ENCODE measurements around the gene PALLD.

Gene PALLD

DNA sequence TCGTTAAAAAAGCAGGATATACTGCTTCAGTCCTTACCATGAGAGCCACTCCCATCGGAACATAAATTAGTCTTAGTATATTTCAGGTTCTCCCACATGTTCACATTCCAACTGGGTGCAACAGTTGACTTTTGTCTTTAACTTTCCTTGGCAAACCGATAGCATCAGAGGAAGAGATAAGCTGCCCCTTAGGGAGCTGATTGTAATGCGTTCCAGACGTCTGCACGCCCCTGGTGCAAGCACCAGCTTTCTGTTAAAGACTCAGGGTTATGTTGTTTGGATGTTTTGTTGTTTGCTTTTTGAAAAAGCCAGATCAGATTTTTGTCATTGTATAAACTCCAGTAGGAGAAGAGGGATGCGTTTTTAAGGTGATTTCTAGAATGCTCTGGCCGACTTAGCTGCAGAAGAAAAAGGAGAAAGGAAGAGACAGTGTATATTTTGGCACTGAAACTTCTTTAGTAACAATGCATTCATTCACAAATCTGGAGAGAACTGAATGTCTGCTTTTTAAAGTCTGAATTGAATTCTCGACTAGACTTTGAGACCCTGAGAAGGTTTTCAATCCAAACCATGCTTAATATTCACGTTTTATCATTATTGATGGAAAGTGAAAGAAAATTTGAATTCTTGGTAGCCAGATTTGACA is 352.3 kb downstream of the PALLD start:
- DNase-seq (ENCODE audit: low read depth in 3 of 3) = no peak

GRCh38 chr4:168849997-168850396 is 353.1 kb downstream of the PALLD start:
- DNase-seq (ENCODE audit: low read depth in 3 of 3) = no peak

- no peak for DNase-seq (ENCODE audit: low read depth in 3 of 3)
Observed at GRCh38 chr4:168852387-168852786, 355.5 kb downstream of the PALLD start.

DNA sequence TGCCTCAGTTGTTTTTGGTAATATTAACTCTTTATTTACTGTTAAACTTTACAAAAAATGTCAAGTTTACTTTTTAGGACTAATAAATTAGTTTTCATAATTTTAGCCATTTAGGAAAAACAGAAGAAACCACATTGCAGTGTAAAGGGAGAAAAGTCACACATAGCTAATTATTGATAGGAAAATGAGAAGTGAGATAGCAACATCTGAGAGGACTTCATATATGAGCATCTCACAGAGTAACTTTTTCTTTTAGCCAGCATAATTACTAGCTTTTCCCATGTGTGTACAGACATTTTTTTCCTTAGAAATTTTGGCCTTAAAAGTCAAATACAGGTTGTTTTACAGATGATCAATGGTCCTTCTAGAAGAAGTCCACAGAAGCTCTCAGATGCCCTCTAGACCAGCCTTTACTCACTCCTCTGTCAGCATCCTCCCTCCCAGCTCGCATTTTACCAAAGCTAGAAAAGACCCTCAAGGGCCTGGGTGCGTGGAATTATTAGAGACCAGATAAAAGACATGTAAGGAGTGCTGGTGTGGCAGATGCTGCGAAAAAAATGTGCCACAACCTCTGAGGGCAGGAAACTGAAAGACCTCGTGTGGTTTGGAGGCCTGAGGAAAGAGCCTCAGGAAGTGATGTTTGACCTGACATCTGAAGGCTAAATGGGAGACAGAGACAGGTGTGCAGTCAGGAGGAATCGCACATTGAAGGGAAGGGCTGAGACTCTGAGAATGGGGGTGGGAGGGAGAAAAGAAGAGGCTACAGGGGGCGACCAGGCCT is 356.3 kb downstream of the PALLD start:
- DNase-seq (ENCODE audit: low read depth in 3 of 3) = no peak

GRCh38 chr4:168853770-168854169 is 356.9 kb downstream of the PALLD start:
- DNase-seq (ENCODE audit: low read depth in 3 of 3) = no peak

DNA sequence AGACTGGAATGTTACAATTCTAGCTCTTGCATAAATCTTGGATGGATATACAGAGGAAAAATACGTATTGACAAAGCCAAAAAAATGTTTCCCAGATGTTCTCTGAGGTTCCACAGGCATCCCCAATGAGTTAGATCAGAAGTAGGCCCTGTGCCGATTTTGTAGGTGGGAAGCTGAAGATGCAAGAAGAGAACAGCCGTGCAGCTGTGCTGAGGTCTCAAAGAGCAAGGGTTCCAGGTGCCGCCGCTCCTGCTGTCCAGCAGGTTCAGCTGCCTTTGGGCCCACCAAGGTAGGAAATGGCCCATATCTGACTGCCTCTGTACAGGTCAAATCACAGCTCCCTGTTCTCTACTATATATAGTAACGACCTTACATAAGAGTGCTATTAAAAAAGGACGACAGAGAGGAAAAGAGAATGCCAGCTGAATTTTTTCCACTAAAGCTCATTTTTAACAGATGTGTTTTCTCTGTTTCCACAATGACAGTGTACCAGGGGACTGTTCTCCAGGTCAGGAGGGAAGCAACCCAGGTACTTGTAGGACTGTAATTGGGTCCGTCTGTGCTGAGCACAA is 357.6 kb downstream of the PALLD start:
- no peak for DNase-seq (ENCODE audit: low read depth in 3 of 3)

DNA sequence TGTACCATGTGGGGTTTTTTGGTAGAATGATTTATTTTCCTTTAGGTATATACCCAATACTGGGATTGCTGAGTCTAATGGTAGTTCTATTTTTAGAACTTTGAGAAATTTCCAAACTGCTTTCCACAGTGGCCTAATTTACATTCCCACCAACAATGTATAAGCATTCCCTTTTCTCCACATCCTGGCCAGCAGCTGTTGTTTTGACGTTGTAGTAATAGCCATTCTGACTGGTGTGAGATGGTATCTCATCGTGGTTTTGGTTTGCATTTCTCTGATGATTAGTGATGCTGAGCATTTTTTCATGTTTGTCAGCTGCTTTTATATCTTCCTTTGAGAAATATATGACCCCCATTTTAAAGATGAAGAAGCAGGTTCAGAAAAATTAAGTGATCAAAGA is 359.5 kb downstream of the PALLD start:
- no peak for DNase-seq (ENCODE audit: low read depth in 3 of 3)

DNA sequence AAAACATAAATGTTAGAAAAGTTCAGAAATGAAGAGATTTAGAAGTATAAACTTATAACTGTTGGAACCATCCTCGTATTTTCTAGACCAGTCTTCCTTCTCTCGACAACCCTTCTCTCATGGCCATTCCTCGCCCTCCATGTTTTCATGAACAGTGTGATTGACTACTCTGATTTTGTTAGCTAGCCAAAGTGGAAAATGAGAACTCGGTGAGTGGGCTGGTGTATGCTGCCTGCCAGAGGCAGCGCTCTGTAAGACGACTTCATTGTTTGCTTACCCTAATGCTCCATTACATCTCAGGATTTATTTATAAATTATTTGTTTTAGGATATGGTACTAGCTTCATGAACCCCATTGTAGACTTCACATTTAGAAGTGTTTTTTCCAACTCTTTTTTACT is 360.2 kb downstream of the PALLD start:
- no peak for DNase-seq (ENCODE audit: low read depth in 3 of 3)

- DNase-seq (ENCODE audit: low read depth in 3 of 3) = no peak
Observed at GRCh38 chr4:168857546-168858314, 360.9 kb downstream of the PALLD start.

DNA sequence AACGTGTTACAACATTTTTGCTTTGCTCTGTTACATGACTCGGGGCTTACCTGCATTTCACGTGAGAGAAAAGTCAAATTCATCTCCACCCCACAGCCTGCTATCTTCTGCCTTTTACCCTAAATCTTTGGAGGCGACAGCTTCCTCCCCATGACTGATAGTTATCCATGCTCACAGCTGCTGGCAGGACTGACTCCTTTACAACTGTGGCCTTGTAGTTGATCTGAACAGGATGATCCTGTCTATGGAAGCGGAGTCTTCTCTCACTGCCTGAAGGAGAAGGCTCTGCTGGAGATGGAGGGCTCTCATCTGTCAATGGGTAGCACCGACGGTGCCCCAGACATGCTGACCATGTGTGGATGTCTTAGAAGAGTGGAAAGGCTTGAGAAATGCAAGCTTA is 362.2 kb downstream of the PALLD start:
- no peak for DNase-seq (ENCODE audit: low read depth in 3 of 3)

GRCh38 chr4:168859888-168860694 is 363.2 kb downstream of the PALLD start:
- no peak for DNase-seq (ENCODE audit: low read depth in 3 of 3)

- no peak for DNase-seq (ENCODE audit: low read depth in 3 of 3)
Observed at GRCh38 chr4:168860827-168861226, 364.0 kb downstream of the PALLD start.

DNA sequence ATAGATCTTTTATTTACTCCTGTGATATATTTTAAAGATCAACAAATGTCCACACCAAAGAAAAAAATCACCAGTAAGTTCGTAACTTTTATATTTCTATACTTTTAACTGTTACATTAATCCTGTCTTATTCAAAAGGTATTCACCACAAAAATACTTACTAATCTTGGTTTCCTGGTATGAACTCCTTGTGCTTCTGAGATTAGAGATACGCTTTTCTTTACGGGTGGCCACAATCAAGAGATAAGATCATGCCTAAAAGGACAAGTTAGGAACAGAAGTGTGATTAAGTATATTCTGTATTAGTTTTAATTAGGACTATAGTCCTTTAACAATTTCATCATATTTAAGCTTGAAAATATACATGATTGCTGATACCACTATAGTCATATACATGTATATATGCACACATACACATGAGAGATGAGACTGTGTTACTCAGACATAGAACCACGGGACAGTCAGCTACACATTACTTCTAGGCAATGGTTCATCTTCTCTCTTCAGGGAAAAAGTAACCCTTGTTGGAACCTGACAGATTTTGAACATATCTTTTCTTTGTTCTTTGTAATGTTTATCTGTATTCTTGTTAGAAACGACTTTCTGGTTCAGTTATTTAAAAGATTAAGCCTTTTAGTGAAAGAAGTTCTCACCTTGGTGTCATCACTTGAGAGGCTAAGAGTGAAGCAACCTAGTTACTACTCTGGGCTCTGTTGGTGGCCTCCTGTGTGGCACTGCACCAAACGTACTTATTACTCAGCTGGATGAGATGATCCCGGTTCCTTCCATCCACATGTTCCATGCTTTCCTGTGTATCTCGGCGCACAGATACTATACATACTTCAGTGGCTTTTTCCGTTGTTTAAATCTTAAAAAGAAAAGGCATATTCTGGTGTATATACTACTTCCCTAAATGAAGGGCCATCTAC is 367.1 kb downstream of the PALLD start:
- DNase-seq (ENCODE audit: low read depth in 3 of 3) = no peak

DNA sequence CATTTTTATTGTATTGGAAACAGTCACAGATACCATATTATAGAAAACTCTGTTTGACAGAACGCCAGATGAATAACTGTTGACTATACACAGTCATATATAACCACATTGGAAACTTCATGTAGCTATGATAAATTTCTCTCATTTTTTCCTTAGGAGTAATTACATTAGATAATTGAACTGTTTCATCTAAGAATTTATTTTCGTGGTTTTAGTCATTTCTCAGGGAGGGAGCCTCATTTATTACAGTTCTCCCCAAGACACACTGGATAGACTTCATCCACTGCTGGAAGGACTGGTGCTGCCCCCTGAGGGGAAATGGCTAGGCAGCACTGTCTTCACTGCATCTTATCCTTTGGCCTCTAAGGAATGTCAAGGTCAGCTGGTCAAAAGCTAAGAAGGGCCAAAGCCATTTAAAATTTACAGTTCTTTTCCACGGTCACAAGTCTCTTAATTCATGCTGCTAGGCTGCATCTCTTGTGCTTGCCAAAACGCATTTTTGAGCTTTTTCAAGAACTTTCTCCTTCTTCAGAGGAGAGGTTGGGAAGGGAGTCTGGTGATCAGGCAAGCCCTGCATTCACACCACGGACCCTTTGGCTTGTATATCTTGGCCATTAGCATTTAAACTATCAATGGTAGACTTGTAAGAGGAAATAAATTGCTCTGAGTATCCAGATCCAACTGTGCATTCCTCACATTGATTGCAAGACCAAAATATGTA is 368.1 kb downstream of the PALLD start:
- DNase-seq (ENCODE audit: low read depth in 3 of 3) = no peak

DNA sequence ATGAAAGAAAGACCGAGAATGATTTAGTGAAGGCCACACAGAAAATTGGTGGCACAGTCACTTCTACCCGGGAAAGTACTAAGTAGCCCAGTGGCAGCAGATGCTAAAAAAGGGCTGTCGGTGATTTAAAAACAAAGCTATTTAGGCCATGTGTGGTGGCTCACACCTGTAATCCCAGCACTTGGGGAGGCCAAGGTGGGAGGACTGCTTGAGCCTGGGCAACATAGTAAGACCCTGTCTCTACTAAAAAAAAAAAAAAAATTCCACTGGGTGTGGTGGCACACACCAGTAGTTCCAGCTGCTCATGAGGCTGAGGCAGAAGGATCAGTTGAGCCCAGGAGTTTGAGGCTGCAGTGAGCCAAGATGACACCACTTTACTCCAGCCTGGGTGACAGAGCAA is 369.0 kb downstream of the PALLD start:
- DNase-seq (ENCODE audit: low read depth in 3 of 3) = no peak

- DNase-seq (ENCODE audit: low read depth in 3 of 3) = no peak
Observed at GRCh38 chr4:168866635-168867034, 369.8 kb downstream of the PALLD start.

- DNase-seq (ENCODE audit: low read depth in 3 of 3) = no peak
Observed at GRCh38 chr4:168867128-168867527, 370.3 kb downstream of the PALLD start.

DNA sequence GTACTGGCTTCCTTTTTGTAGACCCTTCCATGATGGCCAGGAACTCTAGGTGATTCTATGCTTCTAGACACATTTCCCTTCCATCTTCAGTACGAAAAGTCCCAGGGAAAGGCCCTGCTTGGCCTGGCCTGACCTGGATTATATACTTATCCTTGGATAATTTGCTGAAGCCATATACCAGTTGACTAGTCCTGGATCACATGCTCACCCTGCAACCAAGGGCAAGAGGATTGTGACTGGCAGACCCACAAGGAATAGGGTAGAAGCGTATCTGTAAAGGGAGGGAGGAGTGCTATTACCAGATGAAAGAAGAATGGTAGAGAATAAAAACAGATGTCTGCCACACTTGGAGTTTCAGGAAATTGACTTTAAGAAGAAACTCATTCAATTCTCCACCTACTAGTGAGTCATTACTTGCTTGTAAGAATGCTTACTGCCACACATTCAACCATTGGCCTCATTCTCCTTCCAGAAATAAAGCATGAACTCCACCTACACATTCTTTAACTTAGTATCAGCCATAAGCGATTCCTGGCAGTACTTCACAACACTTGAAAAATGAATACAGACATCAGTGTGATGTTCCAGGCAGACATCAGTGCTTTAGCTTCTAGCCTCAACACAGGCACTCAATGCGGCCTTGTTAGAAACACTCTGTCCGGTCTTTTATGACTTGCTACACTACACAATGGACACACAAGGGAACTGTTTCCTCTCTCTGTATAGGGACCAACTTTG is 371.4 kb downstream of the PALLD start:
- no peak for DNase-seq (ENCODE audit: low read depth in 3 of 3)

DNA sequence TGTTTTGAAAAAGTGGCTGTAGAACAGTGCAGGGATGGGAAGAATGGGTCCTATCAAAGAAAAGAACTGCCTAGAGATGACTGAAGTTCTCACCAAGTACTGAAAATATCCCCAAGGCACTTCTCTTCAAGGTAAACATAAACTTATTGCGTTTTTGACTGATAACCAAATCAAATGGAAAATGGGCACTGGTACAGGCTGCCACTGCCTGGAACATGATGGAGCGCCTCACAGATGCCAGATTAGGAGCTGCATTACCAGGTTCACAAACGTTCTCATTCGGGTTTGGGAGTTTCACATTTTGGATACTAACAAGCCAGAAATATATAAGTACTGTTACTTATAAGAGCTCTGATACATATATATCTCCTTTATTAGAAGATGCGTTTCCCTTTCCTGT is 371.9 kb downstream of the PALLD start:
- DNase-seq (ENCODE audit: low read depth in 3 of 3) = no peak

All from stimulated activated CD4-positive, alpha-beta T cell treated with anti-CD3 and anti-CD28 coated beads, TNF-alpha, amount 100 ng/mL, for 24 hours (primary cell).